ENCODE measurements around the gene KIF24.
"Not testable (repeated sequence)": the region's sequence is repeated elsewhere in the genome, so short reads cannot be mapped to it uniquely, and the experiment has no call there.

Gene KIF24

DNA sequence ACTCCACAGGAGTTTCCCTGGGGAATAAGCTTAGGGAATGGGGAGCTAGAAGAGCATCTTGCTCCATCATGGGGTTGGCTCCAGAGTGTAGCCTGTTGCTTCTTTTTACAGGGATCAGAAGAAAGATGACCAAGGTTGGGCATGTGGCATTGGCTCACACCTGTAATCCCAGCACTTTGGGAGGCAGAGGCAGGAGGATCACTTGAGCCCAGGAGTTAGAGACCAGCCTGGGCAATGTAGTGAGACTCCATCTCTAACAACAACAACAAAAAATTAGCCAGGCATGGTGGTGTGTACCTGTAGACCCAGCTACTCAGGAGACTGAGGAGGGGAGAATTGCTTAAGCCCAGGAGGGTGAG, 18.7 kb upstream of the KIF24 start:
- no peak for TF ChIP-seq JUND (IDR thresholded peaks at IDR 0.05; ENCODE audit: low read depth)
- in situ Hi-C loops (cut with HindIII; ENCODE audit: low pct_unique_long_range_greater_than_20kb, low sequenced_read_pairs) = no loop called here
- no peak for DNase-seq (ENCODE audit: low read depth in 1 of 2, low spot score in 1 of 2)

DNA sequence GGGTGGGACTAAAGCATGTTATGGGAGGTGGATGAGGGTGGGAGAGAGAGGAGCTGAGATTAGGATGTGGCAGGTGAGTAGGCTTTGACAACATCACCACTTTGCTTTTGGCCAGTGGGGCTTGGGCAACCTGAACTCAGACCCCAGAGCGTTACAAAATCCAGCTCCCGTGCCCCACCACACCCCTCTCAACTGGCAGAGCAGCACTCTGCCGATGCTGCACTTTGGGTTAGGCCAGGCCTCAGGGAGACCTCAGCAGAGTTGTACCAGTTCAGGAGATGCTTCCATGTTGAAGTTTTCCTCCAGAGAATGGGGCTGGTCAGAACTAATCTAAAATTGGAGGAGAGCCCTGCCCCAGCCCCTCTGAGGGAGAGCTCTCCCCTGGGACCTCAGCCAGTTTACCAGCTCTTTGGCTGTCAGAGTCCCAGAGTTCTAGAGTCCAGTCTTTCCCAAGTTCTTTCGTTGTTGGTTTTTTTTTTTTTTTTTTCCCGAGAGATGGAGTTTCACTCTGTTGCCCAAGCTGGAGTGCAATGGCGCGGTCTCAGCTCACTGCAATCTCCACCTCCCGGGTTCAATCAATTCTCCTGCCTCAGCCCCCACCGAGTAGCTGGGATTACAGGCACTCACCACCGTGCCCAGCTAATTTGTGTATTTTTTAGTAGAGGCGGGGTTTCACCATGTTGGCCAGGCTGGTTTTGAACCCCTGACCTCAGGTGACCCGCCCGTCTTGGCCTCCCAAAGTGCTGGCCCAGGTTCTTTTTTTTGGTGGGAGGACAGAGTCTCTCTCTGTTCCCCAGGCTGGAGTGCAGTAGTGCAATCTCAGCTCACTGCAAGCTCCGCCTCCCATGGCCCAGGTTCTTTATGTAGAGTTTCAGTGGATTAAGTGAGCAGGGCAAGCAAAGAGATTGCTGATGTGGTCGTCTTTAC, 18.1 kb upstream of the KIF24 start:
- TF ChIP-seq JUND (IDR thresholded peaks at IDR 0.05; ENCODE audit: low read depth) = no peak
- in situ Hi-C loops (cut with HindIII; ENCODE audit: low pct_unique_long_range_greater_than_20kb, low sequenced_read_pairs) = no loop called here
- DNase-seq (ENCODE audit: low read depth in 1 of 2, low spot score in 1 of 2) = no peak

DNA sequence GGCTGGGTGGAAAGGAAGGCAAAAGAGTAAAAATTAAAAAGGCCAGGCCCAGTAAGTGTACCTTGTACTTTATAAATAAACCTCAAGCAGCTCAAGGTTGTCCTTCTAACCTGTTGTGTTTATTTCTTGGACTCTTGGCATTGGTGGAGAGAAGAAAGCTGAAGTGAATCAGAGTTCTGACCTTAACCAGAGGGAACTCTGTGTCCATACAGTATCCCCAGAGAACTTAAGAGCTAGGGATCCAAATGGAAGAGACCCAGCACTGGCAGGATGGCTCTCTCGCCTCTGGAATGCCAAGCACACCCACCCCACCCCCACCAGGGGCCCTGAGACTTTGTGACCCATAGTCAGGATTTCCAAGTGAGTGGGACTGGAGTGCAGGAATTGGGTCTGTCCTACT, 14.5 kb upstream of the KIF24 start:
- DNase-seq (ENCODE audit: low read depth in 1 of 2, low spot score in 1 of 2) = no peak
- in situ Hi-C loops (cut with HindIII; ENCODE audit: low pct_unique_long_range_greater_than_20kb, low sequenced_read_pairs) = no loop called here
- no peak for TF ChIP-seq JUND (IDR thresholded peaks at IDR 0.05; ENCODE audit: low read depth)

- TF ChIP-seq JUND (IDR thresholded peaks at IDR 0.05; ENCODE audit: low read depth) = no peak
- in situ Hi-C loops (cut with HindIII; ENCODE audit: low pct_unique_long_range_greater_than_20kb, low sequenced_read_pairs) = no loop called here
Observed at GRCh38 chr9:34343090-34343489, 14.0 kb upstream of the KIF24 start.

GRCh38 chr9:34341659-34342295, 12.7 kb upstream of the KIF24 start:
- no peak for DNase-seq (ENCODE audit: low read depth in 1 of 2, low spot score in 1 of 2)
- no peak for TF ChIP-seq JUND (IDR thresholded peaks at IDR 0.05; ENCODE audit: low read depth)
- in situ Hi-C loops (cut with HindIII; ENCODE audit: low pct_unique_long_range_greater_than_20kb, low sequenced_read_pairs) = no loop called here

More at GRCh38 chr9:34343090-34343489, 14.0 kb upstream of the KIF24 start:
- DNase-seq (ENCODE audit: low read depth in 1 of 2, low spot score in 1 of 2) = no peak

- DNase-seq (ENCODE audit: low read depth in 1 of 2, low spot score in 1 of 2) = no peak
- in situ Hi-C loops (cut with HindIII; ENCODE audit: low pct_unique_long_range_greater_than_20kb, low sequenced_read_pairs) = no loop called here
Observed at GRCh38 chr9:34338665-34339385, 9.8 kb upstream of the KIF24 start.

DNA sequence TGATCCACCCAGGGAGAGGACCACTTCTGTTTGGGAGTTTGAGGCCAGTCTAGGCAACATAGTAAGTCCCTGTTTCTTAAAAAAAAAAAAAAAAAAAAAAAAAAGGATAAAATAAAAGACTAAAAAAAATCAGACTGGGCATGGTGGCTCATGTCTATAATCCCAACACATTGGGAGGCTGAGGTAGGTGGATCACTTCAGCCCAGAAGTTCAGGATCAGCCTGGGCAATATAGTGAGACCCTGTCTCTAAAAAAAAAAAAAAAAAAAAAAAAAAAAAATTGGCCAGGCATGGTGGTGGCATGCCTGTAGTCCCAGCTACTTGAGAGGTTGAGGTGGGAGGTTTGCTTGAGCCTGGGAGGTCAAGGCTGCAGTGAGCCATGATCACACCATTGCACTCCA, 9.0 kb upstream of the KIF24 start:
- DNase-seq (ENCODE audit: low read depth in 1 of 2, low spot score in 1 of 2); in situ Hi-C loops (cut with HindIII; ENCODE audit: low pct_unique_long_range_greater_than_20kb, low sequenced_read_pairs): not testable (repeated sequence)

More at GRCh38 chr9:34338665-34339385, 9.8 kb upstream of the KIF24 start:
- TF ChIP-seq JUND (IDR thresholded peaks at IDR 0.05; ENCODE audit: low read depth) = no peak

GRCh38 chr9:34337403-34337802, 8.3 kb upstream of the KIF24 start:
- in situ Hi-C loops (cut with HindIII; ENCODE audit: low pct_unique_long_range_greater_than_20kb, low sequenced_read_pairs) = no loop called here
- TF ChIP-seq JUND (IDR thresholded peaks at IDR 0.05; ENCODE audit: low read depth) = no peak

GRCh38 chr9:34335376-34335775, 6.3 kb upstream of the KIF24 start:
- in situ Hi-C loops (cut with HindIII; ENCODE audit: low pct_unique_long_range_greater_than_20kb, low sequenced_read_pairs) = no loop called here
- no peak for DNase-seq (ENCODE audit: low read depth in 1 of 2, low spot score in 1 of 2)
- TF ChIP-seq JUND (IDR thresholded peaks at IDR 0.05; ENCODE audit: low read depth) = no peak

More at GRCh38 chr9:34337403-34337802, 8.3 kb upstream of the KIF24 start:
- DNase-seq (ENCODE audit: low read depth in 1 of 2, low spot score in 1 of 2) = no peak

DNA sequence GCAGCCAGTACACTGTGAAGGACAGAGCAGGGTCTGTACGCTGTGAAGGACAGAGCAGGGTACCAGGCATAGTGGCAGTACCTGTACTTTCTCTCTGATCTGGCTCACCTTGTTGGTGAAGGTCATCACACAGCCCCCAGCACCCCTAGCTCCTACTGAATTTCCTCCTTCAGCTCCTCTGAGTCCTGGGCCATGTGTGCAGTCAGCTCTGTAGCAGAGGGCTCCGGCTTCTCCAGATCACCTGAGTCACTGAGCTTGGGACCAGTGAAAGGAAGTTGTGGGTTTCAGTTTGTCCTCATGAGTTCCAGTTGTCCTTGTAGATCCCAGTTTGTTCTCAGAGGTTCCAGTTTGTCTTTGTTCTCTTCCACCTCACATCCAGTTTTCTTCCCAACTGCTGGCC, 5.8 kb upstream of the KIF24 start:
- in situ Hi-C loops (cut with HindIII; ENCODE audit: low pct_unique_long_range_greater_than_20kb, low sequenced_read_pairs) = no loop called here
- DNase-seq (ENCODE audit: low read depth in 1 of 2, low spot score in 1 of 2) = no peak
- TF ChIP-seq JUND (IDR thresholded peaks at IDR 0.05; ENCODE audit: low read depth) = no peak

- DNase-seq (ENCODE audit: low read depth in 1 of 2, low spot score in 1 of 2) = no peak
- no peak for TF ChIP-seq JUND (IDR thresholded peaks at IDR 0.05; ENCODE audit: low read depth)
- in situ Hi-C loops (cut with HindIII; ENCODE audit: low pct_unique_long_range_greater_than_20kb, low sequenced_read_pairs) = no loop called here
Observed at GRCh38 chr9:34334337-34334824, 5.3 kb upstream of the KIF24 start.

DNA sequence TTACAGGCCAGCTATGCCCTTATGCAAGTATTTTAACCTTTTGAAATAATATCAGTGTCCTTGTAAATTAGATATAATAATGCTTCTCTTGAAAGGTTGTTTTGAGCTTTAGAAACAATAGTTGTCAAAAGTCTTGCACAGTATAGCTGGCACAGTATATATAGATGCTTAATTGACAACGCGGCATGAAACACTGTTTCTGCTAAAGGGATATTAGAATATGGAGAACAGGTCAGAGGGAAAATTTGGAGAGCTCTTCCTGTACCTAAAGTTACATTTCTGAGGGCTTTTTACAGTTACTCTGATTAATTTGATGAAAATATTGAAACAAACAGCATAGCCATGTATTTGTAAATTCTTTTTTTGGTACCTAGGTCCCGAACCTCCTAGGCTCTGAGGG, 4.8 kb upstream of the KIF24 start:
- in situ Hi-C loops (cut with HindIII; ENCODE audit: low pct_unique_long_range_greater_than_20kb, low sequenced_read_pairs) = no loop called here
- no peak for DNase-seq (ENCODE audit: low read depth in 1 of 2, low spot score in 1 of 2)
- TF ChIP-seq JUND (IDR thresholded peaks at IDR 0.05; ENCODE audit: low read depth) = no peak
